AG09319 (cell line): ENCODE data around the gene ASS1.

ENCODE experiments used
- DNase-seq: peaks from one replicate; pipeline ENCODE4 v3.0.0-alpha.2; 2010; ENCODE audit warnings: low read depth; ENCODE audit errors: extremely low read depth
- CTCF ChIP-seq: IDR thresholded peaks from 2 replicates; pipeline ENCODE4 v1.5.1; 2011; ENCODE audit warnings: low read depth, mild to moderate bottlenecking, inconsistent platforms, low read length, moderate library complexity

ASS1 gene

DNA sequence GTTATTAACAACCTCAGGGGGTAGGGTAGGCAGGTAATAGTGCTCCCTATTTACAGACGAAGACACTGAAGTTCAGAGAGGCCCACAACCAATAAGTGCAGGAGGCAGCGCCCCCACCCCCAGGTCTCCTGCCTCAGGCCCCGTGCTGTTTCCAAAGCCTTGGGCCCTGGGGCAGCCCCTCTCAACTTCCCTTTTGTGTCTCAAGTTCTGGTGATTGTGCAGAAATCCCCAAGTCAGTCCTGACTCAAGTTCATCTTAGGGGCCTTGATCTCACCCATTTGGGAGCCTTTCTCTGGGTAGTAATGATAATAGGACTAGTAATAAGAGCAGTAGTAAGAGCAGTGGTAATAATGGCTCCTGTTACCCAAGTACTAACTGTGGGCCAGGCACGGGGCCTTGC, 35.5 kb upstream of the ASS1 start:
- DNase-seq = no peak
- TF ChIP-seq CTCF = no peak

DNA sequence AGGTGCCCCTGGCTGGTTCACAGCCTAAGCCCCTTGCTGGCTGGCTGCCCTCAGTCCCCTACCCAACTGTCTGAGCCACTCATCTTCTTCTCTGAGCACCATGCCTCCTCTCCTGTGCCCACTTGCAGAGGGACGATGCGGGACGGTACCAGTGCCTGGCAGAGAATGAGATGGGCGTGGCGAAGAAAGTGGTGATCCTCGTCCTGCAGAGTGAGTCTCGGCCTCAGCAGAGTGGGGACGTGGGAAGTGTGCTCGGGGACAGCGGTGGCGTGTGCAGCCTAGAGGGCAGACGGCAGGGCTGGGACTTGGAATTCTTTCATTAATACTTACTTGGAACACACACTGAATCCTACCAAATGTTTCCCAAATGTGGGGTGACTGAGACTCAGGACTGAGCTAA, 34.3 kb upstream of the ASS1 start:
- no peak for DNase-seq
- no peak for TF ChIP-seq CTCF

DNA sequence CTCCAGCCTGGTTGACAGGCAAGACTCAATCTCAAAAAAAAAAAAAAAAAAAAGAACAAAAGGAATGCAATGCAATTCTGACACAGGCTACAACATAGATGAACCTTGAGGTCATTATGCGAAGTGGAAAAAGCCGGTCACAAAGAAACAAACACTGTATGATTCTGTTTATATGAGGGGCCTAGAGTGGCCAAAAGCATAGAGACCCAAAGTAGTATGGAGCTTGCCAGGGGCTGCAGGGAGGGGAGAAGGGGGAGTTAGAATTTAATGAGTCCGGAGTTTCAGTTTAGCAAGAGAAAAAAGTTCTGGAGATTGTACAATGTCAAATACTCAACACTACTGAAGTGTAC, 33.2 kb upstream of the ASS1 start:
- DNase-seq = no peak
- TF ChIP-seq CTCF = no peak

DNA sequence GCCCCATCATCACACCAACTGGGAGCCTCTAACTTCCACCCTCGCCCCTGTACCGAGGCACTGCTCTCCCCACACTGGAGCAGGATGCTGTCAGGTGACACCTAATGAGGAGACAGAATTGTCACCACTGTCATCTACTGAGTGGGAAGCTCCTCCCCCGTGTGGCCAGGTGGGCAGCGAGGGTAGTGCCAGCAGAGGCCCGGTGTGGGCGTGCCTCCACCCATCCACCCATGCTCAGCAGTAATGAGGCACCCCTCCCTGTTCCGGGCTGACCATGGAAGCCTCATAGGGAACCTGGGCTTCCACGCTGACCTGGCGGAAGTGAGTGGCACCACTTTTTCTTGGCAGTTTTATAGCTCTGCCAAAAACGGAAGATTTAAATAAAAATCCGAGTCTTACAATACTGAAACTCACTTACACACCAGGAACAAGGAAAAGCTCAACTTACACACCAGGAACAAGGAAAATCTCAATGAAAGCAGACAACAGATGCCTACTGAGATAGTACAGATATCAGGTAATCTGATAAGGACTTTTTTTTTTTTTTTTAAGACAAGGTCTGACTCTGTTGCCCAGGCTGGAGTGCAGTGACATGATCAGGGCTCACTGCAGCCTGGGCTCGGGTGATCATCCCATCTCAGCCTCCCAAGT, 30.6 kb upstream of the ASS1 start:
- no peak for DNase-seq
- TF ChIP-seq CTCF = no peak

DNA sequence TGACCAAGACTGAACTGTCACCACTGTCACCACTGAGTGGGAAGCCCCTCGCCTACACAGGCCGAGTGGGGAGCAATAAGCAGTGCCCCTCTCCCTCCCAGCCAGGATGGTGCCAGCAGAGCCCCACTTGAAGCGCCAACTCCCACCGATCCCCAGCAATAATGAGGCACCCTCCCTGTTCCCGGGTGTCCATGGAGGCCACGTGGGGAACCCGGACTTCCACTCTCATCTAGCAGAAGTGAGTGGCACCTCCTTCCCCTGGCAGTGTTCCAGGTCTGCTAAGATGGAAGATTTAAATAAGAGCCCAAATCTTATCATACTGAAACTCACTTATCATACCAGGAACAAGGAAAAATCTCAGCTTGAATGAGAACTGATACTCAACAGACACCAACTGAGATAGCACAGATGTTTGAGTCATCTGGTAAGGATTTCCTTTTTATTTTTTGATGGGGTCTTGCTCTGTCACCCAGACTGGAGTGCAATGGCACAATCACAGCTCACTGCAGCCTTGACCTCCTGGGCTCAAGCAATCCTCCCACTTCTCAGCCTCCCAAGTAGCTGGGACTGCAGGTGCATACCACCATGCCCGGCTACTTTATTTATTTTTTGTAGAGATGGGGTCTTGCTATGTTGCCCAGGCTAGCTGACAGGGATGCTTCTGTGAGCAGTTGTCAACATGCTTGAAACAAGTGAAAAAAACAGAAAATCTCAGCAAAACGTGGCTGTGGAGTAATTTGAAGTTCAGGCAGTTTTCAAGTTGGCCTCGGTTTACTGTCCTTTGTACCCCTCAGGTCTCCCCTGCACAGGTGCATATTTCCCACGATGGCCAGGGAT, 29.6 kb upstream of the ASS1 start:
- DNase-seq = no peak
- no peak for TF ChIP-seq CTCF

GRCh38 chr9:130417602-130418001, 27.2 kb upstream of the ASS1 start:
- DNase-seq = no peak
- TF ChIP-seq CTCF = no peak

DNA sequence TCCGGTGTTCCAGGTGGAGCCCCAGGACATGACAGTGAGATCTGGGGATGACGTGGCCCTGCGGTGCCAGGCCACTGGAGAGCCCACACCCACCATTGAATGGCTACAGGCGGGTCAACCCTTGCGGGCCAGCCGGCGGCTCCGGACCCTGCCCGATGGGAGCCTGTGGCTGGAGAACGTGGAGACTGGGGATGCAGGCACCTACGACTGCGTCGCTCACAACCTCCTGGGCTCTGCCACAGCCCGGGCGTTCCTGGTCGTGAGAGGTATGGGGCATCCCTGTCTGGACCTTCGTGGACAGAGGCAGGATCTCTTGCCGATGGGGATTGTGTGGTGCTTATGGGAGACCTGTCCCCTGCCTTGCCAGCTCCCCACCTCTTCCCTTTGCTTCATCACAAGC, 26.0 kb upstream of the ASS1 start:
- TF ChIP-seq CTCF = no peak
- no peak for DNase-seq
